GM19043 (cell line): ENCODE data around the gene SRRM5.

Source experiments
- ATAC-seq: cut with Tn5 transposase; IDR thresholded peaks from one replicate; pipeline ENCODE4 v1.9.1; 2021; ENCODE audit warnings: low read depth; ENCODE audit not compliant: unreplicated experiment

SRRM5 gene

DNA sequence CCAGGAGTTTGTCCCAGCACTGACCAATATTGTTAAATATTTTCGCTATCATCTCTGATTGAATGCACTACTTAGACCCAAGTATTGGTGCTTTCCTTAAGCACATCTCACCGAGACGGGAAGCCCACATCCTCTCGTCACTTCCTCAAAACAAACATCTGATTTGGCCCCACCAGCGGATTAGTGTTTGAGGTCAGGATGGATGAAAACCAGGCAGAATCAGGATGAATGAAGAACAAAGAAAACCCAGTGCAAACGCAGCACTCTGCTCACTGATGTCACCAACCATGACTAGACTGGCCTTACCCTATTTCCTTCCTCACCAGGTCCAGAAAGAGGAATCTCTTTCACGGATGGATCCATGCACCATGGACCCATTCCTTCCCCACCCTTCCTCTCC is 52.1 kb downstream of the SRRM5 start:
- no peak for ATAC-seq
